SU-DHL-6 (cell line): ENCODE data around the gene RGN.

ENCODE experiments used
- H2AFZ ChIP-seq: fragments of 200-600 bp; sonication (generic); 2 replicates; pipeline ENCODE4 v1.6.1; 2014; ENCODE audit warnings: low read depth, mild to moderate bottlenecking, moderate library complexity, mixed read lengths, antibody characterized with exemption, low read length; ENCODE audit not compliant: severe bottlenecking
- H3F3A ChIP-seq: fragments of 200-600 bp; shearing (Covaris generic); 2 replicates; pipeline ENCODE4 v1.6.0; 2016; ENCODE audit warnings: antibody characterized with exemption, mild to moderate bottlenecking; ENCODE audit not compliant: insufficient read depth
- H3K27ac ChIP-seq: fragments of 200-600 bp; sonication (generic); 2 replicates; pipeline ENCODE4 v1.5.1; 2016; ENCODE audit warnings: low read depth, mild to moderate bottlenecking, low read length, moderate library complexity, mixed read lengths
- H3K27me3 ChIP-seq: fragments of 200-600 bp; sonication (generic), shearing (Covaris generic); 2 replicates; pipeline ENCODE4 v1.6.0; 2014; ENCODE audit warnings: mild to moderate bottlenecking, low read length
- H3K36me3 ChIP-seq: fragments of 200-600 bp; sonication (generic); 2 replicates; pipeline ENCODE4 v1.6.1; 2014; ENCODE audit warnings: mild to moderate bottlenecking, low read length, mixed read lengths
- H3K4me2 ChIP-seq: fragments of 300-600, 200-600 bp; shearing (Covaris generic), sonication (generic); 2 replicates; pipeline ENCODE4 v1.6.0; 2014; ENCODE audit warnings: low read length, low read depth, mild to moderate bottlenecking; ENCODE audit not compliant: poor library complexity, severe bottlenecking
- H3K4me3 ChIP-seq: fragments of 200-600 bp; sonication (generic); 2 replicates; pipeline ENCODE4 v1.5.1; 2014; ENCODE audit warnings: antibody characterized with exemption, low read length, mild to moderate bottlenecking, mixed read lengths; ENCODE audit not compliant: insufficient read depth, poor library complexity, severe bottlenecking
- H3K79me2 ChIP-seq: fragments of 200-600 bp; sonication (generic); 2 replicates; pipeline ENCODE4 v1.6.1; 2014; ENCODE audit warnings: mild to moderate bottlenecking, low read length, moderate library complexity; ENCODE audit not compliant: insufficient read depth
- H3K9ac ChIP-seq: fragments of 200-600 bp; sonication (generic); 2 replicates; pipeline ENCODE4 v1.7.0; 2014; ENCODE audit warnings: mild to moderate bottlenecking, low read length
- H3K9me2 ChIP-seq: fragments of 200-600 bp; sonication (generic); replicated peaks from 2 replicates; pipeline ENCODE4 v1.6.1; 2014; ENCODE audit warnings: low read length; ENCODE audit not compliant: insufficient read depth
- H3K9me3 ChIP-seq: fragments of 200-600 bp; sonication (generic); 2 replicates; pipeline ENCODE4 v1.6.1; 2014; ENCODE audit warnings: low read length, mixed read lengths; ENCODE audit not compliant: insufficient read depth
- H4K20me1 ChIP-seq: fragments of 200-600 bp; sonication (generic); 2 replicates; pipeline ENCODE4 v1.6.1; 2014; ENCODE audit warnings: low read depth, mild to moderate bottlenecking, antibody characterized with exemption, low read length, moderate library complexity, mixed read lengths
- EZH2phosphoT487 ChIP-seq: fragments of 200-600 bp; sonication (generic), shearing (Covaris generic); conservative IDR thresholded peaks from 2 replicates; pipeline ENCODE4 v1.6.1; 2018; ENCODE audit warnings: mild to moderate bottlenecking, antibody characterized with exemption, low read length, moderate library complexity, mixed read lengths
- TF ChIP-seq, protein P1 (sequence below): fragments of 200-600 bp; sonication (generic); IDR thresholded peaks from one replicate; pipeline ENCODE4 v1.5.1; 2017; ENCODE audit warnings: antibody characterized with exemption, mild to moderate bottlenecking, low read length, moderate library complexity; ENCODE audit not compliant: insufficient read depth, poor library complexity, severe bottlenecking

The RGN gene

DNA sequence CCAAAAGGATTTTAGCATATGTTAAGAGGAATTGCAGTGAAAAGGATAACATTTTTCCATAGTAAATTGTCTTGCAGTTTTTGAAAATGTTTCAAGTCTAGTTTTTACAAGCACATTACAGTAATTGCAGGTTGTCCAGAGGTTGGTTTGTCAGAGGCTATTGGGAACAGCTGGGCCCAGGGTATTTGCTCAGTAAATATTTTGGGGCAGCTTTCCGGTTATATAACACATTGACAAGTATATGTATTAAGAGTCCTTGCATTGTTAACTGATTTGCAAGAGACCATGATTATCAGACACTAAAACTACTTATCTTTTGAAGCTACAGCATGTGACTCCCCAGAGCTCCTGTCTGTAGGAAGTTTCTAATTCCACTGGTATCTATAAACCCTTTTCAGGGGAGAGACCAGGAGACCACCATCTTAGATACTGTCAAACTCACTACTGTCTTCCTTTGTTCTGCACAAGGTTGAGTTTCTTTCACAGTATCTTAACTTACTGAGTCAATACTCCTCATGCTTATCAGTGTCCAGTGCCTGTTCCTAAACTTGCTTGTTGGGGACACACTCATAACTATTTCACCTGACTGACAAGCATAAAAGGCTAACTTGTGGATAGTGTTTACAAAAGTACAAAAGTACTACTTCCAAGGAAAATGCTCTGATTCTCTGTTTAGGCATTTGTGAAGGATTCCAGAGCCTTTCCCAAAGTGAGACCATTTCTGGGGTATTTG, 18.9 kb upstream of the RGN start:
- TF ChIP-seq, protein P1, sequence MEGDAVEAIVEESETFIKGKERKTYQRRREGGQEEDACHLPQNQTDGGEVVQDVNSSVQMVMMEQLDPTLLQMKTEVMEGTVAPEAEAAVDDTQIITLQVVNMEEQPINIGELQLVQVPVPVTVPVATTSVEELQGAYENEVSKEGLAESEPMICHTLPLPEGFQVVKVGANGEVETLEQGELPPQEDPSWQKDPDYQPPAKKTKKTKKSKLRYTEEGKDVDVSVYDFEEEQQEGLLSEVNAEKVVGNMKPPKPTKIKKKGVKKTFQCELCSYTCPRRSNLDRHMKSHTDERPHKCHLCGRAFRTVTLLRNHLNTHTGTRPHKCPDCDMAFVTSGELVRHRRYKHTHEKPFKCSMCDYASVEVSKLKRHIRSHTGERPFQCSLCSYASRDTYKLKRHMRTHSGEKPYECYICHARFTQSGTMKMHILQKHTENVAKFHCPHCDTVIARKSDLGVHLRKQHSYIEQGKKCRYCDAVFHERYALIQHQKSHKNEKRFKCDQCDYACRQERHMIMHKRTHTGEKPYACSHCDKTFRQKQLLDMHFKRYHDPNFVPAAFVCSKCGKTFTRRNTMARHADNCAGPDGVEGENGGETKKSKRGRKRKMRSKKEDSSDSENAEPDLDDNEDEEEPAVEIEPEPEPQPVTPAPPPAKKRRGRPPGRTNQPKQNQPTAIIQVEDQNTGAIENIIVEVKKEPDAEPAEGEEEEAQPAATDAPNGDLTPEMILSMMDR: no peak
- no peak for TF ChIP-seq EZH2phosphoT487
- Histone ChIP-seq H3K27me3 (no peaks in the 10 kb centered on the region), H3K27ac (no peak overlapping the region)

DNA sequence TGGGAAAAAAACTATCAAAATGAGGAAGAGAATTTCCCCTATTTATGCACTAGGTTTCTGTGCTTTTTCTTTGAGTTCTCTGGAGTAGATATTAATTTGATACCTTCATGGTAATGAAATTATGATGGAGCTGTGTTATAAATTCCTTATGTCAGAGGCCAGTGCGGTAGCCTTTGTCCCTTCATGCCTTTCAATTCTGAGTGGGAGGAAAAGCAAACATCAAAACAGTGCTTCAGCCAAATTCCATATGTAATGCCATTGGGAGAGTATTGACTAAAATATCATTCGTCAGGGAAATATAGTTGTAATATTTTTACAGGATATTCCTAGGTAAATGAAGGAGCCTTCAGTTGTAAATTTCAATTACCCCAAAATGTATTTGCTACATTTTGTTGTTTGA, 17.5 kb upstream of the RGN start:
- H3K36me3 ChIP-seq: no peaks in the 10 kb centered on the region
- no peaks in the 10 kb centered on the region for H3K9me2 ChIP-seq
- H3K4me3 ChIP-seq: no peak overlapping the region
- no peaks in the 10 kb centered on the region for H4K20me1 ChIP-seq
- H3K9me3 ChIP-seq: no peaks in the 10 kb centered on the region
- H3K4me2 ChIP-seq: no peak overlapping the region
- H3K27ac ChIP-seq: no peak overlapping the region
- no peaks in the 10 kb centered on the region for H3K79me2 ChIP-seq
- H3K27me3 ChIP-seq: no peaks in the 10 kb centered on the region
- no peak overlapping the region for H3K9ac ChIP-seq
- no peak overlapping the region for H2AFZ ChIP-seq
- TF ChIP-seq, protein P1: no peak
- TF ChIP-seq EZH2phosphoT487: no peak
- H3F3A ChIP-seq: no peaks in the 10 kb centered on the region

More for the DNA sequence above, 18.9 kb upstream of the RGN start:
- H2AFZ ChIP-seq: no peak overlapping the region
- H3K4me2 ChIP-seq: no peak overlapping the region
- H3K79me2 ChIP-seq: no peaks in the 10 kb centered on the region
- no peaks in the 10 kb centered on the region for H3K9me3 ChIP-seq
- H3K36me3 ChIP-seq: no peaks in the 10 kb centered on the region
- H3K9ac ChIP-seq: no peak overlapping the region
- H3K9me2 ChIP-seq: no peaks in the 10 kb centered on the region
- H4K20me1 ChIP-seq: no peaks in the 10 kb centered on the region
- H3F3A ChIP-seq: no peaks in the 10 kb centered on the region
- H3K4me3 ChIP-seq: no peak overlapping the region

DNA sequence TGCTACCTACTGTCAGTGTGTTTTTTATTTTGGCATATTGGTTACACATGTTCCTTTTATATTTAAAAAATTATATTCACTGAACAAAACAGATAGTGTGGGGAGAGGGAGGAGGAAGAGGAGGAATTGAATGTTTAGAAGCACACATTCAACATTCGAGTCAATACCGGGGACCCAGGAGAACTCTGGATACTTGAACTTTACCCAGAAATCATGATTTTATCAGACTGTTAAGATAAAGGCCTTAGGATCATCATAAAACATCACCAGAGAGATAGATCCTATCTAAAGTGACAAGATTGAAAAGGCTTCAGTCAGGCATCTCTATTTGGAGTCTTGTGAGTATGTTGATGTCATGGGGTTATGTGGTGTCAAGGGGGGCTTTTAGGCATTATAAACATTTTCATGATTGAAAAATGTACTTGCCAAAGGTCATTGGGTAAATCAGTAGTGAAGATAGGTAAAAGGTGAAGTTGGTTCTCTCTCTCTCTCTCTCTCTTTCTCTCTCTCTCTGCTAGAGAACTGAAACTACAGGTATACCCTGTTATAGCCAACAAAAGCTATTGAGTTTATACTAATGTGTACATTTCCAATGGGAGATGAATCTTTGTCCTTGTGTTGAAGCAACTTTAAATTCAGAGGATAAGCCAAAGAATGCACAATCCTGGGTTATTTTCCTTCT, 16.9 kb upstream of the RGN start:
- Histone ChIP-seq H3K36me3 (no peaks in the 10 kb centered on the region), H3K4me3 (no peak overlapping the region), H3K27ac (no peak overlapping the region), H3K27me3 (no peaks in the 10 kb centered on the region), H4K20me1 (no peaks in the 10 kb centered on the region), H2AFZ (no peak overlapping the region), H3K9me2 (no peaks in the 10 kb centered on the region), H3F3A (no peaks in the 10 kb centered on the region), H3K4me2 (no peak overlapping the region), H3K9ac (no peak overlapping the region), H3K9me3 (no peaks in the 10 kb centered on the region), H3K79me2 (no peaks in the 10 kb centered on the region)
- TF ChIP-seq EZH2phosphoT487: no peak
- TF ChIP-seq, protein P1: no peak
